T-cell (primary cell): ENCODE data around the gene CCDC120. TPM values are rescaled to one million over a fixed set of nuclear protein-coding genes. Genes with fewer than 3 reads are reported as not detected.

Experiments used
- ATAC-seq, 4 experiments: fragments of 200-7000 bp in 3 of 4; fragments of 150-1000 bp in 1 of 4; cut with Tn5 transposase; replicated peaks in 1 of 4; 1 replicate in 3 of 4; 2 replicates in 1 of 4; pipeline ENCODE4 v1.10.0; 2021; ENCODE audit warnings: moderate library complexity in 3 of 4, mild to moderate bottlenecking in 2 of 4, moderate number of reproducible peaks in 1 of 4
- CTCF ChIA-PET, 2 donors: fragments of 300-600 bp; sonication (Branson Sonifier 250); formaldehyde crosslinking; loops; one replicate each; lab custom pipeline; 2022; ENCODE audit warnings: antibody characterized with exemption in 2 of 2; lab: Charles Lee
- POLR2A ChIA-PET, 2 donors: fragments of 300-600 bp; sonication (Branson Sonifier 250); formaldehyde crosslinking; loops; one replicate each; lab custom pipeline; 2022; ENCODE audit warnings: antibody characterized with exemption in 2 of 2; lab: Charles Lee
- DNase-seq, 35 experiments: peaks; one replicate each; pipeline versions ENCODE4 v3.0.0 to v3.0.0-alpha.2; 2013 to 2023
- H3K27ac ChIP-seq: one replicate; pipeline ENCODE4 v1.5.1; 2013; ENCODE audit warnings: low read length
- H3K27me3 ChIP-seq, 2 experiments: replicated peaks in 1 of 2; 1 replicate in 1 of 2; 2 replicates in 1 of 2; pipeline versions ENCODE4 v1.6.1 to v1.7.0; 2013; ENCODE audit warnings: low read length in 1 of 2, mixed read lengths in 1 of 2; ENCODE audit not compliant: control insufficient read depth in 2 of 2, insufficient read depth in 2 of 2; ENCODE audit errors: extremely low read depth in 1 of 2
- H3K36me3 ChIP-seq, 2 donors: 1 replicate in 1 of 2; 2 replicates in 1 of 2; pipeline versions ENCODE4 v1.6.1 to v1.7.0; 2013; ENCODE audit warnings: low read length in 1 of 2; ENCODE audit not compliant: control insufficient read depth in 2 of 2, insufficient read depth in 1 of 2; ENCODE audit errors: extremely low read depth in 1 of 2
- H3K4me1 ChIP-seq, 2 experiments: 1 replicate in 1 of 2; 2 replicates in 1 of 2; pipeline versions ENCODE4 v1.6.1 to v1.7.0; 2013; ENCODE audit warnings: low read length in 2 of 2, mixed read lengths in 1 of 2; ENCODE audit not compliant: insufficient read depth in 2 of 2, control insufficient read depth in 1 of 2; ENCODE audit errors: extremely low read depth in 1 of 2
- H3K4me3 ChIP-seq, 2 donors: 1 replicate in 1 of 2; 2 replicates in 1 of 2; pipeline versions ENCODE4 v1.5.1 to v1.7.0; 2013; ENCODE audit warnings: mild to moderate bottlenecking in 2 of 2, low read length in 1 of 2, moderate library complexity in 1 of 2; ENCODE audit not compliant: control insufficient read depth in 1 of 2; ENCODE audit errors: extremely low read depth in 1 of 2
- H3K9me3 ChIP-seq: 2 replicates; pipeline ENCODE4 v1.7.0; 2013
- H3K27ac Mint-ChIP-seq, 2 donors: one replicate each; pipeline ENCODE4 v1.8.0; 2020 to 2021; ENCODE audit warnings: mild to moderate bottlenecking in 2 of 2, mixed read lengths in 2 of 2
- H3K27me3 Mint-ChIP-seq, 2 donors: one replicate each; pipeline ENCODE4 v1.8.0; 2021 to 2022; ENCODE audit warnings: mixed read lengths in 2 of 2
- H3K36me3 Mint-ChIP-seq: one replicate; pipeline ENCODE4 v1.8.0; 2021; ENCODE audit warnings: mixed read lengths
- H3K4me1 Mint-ChIP-seq, 3 donors: one replicate each; pipeline ENCODE4 v1.8.0; 2020 to 2022; ENCODE audit warnings: mixed read lengths in 3 of 3, mild to moderate bottlenecking in 1 of 3
- H3K4me3 Mint-ChIP-seq, 3 donors: one replicate each; pipeline ENCODE4 v1.8.0; 2020 to 2022; ENCODE audit warnings: mild to moderate bottlenecking in 3 of 3, mixed read lengths in 3 of 3, moderate library complexity in 3 of 3
- H3K9me3 Mint-ChIP-seq, 3 donors: one replicate each; pipeline ENCODE4 v1.8.0; 2020 to 2022; ENCODE audit warnings: mixed read lengths in 3 of 3
- WGBS: methylation state at CpG from one replicate; pipeline ENCODE4 v1.1.5; 2013; ENCODE audit warnings: missing lambda C conversion rate; ENCODE audit not compliant: insufficient coverage; 5-methylcytosine and 5-hydroxymethylcytosine counted together
- total RNA-seq, 35 experiments: library from RNA in 6 of 35; stranded (reverse) in 6 of 35; fragments of 120-200 nt in 1 of 35; gene quantifications; one replicate each; pipeline versions ENCODE4 v1.2.1 to v1.2.4 and lab custom pipeline; 2013 to 2026

Gene CCDC120
- total RNA-seq, 5 donors from 2014 or later (not counting 1 experiment from before 2014, with no cell fraction given) = 8.5 to 14.9 (median 9.1) TPM

GRCh38 chrX:49079489-49080428 is 21.0 kb downstream of the CCDC120 start, which contains the start of gene WDR45:
WDR45 (minus strand) TSS chrX:49079887; CDS start chrX:49078095, 1,792 bp downstream.
- Mint-ChIP-seq H3K27ac (peak within 1 kb of the TSS; percentile 99 to 100), H3K9me3 (no peaks in the 10 kb centered on the region), H3K4me3 (peak within 1 kb of the TSS; percentile 77 to 98 (median 87)), H3K27me3 (no peaks in the 10 kb centered on the region), H3K36me3 (no peaks in the 10 kb centered on the region), H3K4me1 (peaks cover 9 to 16% (median 15%) of the 10 kb centered on the region in 3 donors)
- ChIA-PET CTCF (interaction anchor here in 1 of 2 donors (1.1 to 1.3 kb wide), 2 partner anchors 111 to 143 kb away, joined by 3 read pairs; no protein-coding TSS in a partner anchor), POLR2A (interaction anchor here (0.5 to 0.7 kb wide), 7 partner anchors 21 to 1556 kb away, joined by 3 to 7 read pairs (median 4); no protein-coding TSS in a partner anchor)
- no peaks in the 10 kb centered on the region for H3K27me3 ChIP-seq
- peak within 1 kb of the TSS; percentile 67 to 78 for H3K4me3 ChIP-seq
- H3K9me3 ChIP-seq = no peaks in the 10 kb centered on the region
- H3K27ac ChIP-seq = peak within 1 kb of the TSS; percentile 96
- peaks cover 0 to 13% of the 10 kb centered on the region in 2 experiments for H3K4me1 ChIP-seq
- peak; percentile 82 to 88 (median 86) for ATAC-seq
- 2% methylated on average over 29 of the region's 55 CpGs for WGBS
- peaks cover 0 to 5% of the 10 kb centered on the region in 2 donors for H3K36me3 ChIP-seq
- peak; percentile 44 to 79 (median 58) for DNase-seq

GRCh38 chrX:49082271-49082871 is 23.6 kb downstream of the CCDC120 start:
- H3K27ac Mint-ChIP-seq = peak overlapping the region in 1 of 2 donors; percentile 60
- Histone ChIP-seq H3K27me3 (no peaks in the 10 kb centered on the region), H3K36me3 (peaks cover 0 to 5% of the 10 kb centered on the region in 2 donors), H3K4me3 (no peak overlapping the region), H3K27ac (no peak overlapping the region), H3K4me1 (peaks cover 0 to 13% of the 10 kb centered on the region in 2 experiments), H3K9me3 (no peaks in the 10 kb centered on the region)
- no peaks in the 10 kb centered on the region for H3K27me3 Mint-ChIP-seq
- WGBS = 60% methylated on average over 1 of the region's 4 CpGs
- H3K36me3 Mint-ChIP-seq = no peaks in the 10 kb centered on the region
- ATAC-seq = no peak
- ChIA-PET POLR2A (interaction anchor here in 1 of 2 donors (0.6 kb wide), 2 partner anchors 34 to 371 kb away, joined by 5 to 9 read pairs; no protein-coding TSS in a partner anchor), CTCF (interaction anchor here in 1 of 2 donors (0.6 kb wide), 1 partner anchor 52 kb away, joined by 3 read pairs; no protein-coding TSS in a partner anchor)
- no peaks in the 10 kb centered on the region for H3K9me3 Mint-ChIP-seq
- H3K4me3 Mint-ChIP-seq = peak overlapping the region in 1 of 3 donors; percentile 25
- H3K4me1 Mint-ChIP-seq = peaks cover 9 to 16% (median 15%) of the 10 kb centered on the region in 3 donors
- no peak for DNase-seq

DNA sequence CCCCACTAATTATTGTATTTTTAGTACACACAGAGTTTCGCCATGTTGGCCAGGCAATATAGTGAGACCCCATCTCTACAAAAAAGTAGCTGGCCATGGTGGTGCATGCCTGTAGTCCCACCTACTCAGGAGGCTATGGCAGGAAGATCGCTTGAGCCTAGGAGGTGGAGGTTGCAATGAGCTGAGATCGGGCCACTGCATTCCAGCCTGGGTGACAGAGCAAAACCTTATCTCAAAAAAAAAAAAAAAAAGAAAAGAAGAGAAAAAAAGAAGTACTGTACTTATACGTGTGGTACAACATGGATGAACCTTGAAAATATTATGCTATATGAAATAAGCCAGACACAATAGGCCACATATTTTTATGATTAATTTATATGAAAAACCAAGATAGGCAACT is 30.8 kb downstream of the CCDC120 start:
- POLR2A ChIA-PET = interaction anchor here in 1 of 2 donors (0.7 kb wide), 1 partner anchor 62 kb away, joined by 4 read pairs; no protein-coding TSS in a partner anchor
- no peaks in the 10 kb centered on the region for H3K27me3 Mint-ChIP-seq
- WGBS = no CpG with 5 or more reads among the region's 4 CpGs

DNA sequence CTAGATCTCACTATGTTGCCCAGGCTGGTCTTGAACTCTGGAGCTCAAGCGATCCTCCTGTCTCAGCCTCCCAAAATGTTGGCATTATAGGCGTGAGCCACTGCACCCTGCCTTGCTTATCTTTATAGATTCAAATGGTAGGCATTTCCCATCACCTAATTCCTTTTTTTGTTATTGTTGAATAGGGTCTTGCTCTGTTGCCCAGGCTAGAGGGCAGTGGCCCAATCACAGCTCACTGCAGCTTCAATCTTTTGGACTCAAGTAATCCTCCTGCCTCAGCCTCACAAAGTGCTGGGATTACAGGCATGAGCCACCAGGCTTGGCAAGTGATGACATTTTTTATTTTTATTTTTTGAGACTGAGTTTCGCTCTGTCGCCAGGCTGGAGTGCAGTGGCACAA is 37.6 kb downstream of the CCDC120 start:
- Mint-ChIP-seq H3K36me3 (no peaks in the 10 kb centered on the region), H3K27ac (no peak overlapping the region), H3K9me3 (no peaks in the 10 kb centered on the region), H3K4me1 (peaks cover 0 to 8% (median 0%) of the 10 kb centered on the region in 3 donors), H3K27me3 (peaks cover 0 to 4% of the 10 kb centered on the region in 2 donors), H3K4me3 (no peak overlapping the region)
- H3K27me3 ChIP-seq = no peaks in the 10 kb centered on the region
- H3K27ac ChIP-seq = no peak overlapping the region
- DNase-seq (no peak), ATAC-seq (no peak)
- ChIA-PET CTCF (interaction anchor here in 1 of 2 donors (0.6 to 0.7 kb wide), 2 partner anchors 8 to 94 kb away, joined by 4 to 7 read pairs; partner anchors contain the start of gene GRIPAP1), POLR2A (interaction anchor here in 1 of 2 donors (0.6 kb wide), 1 partner anchor 1955 kb away, joined by 8 read pairs; no protein-coding TSS in a partner anchor)
- peaks cover 0 to 11% of the 10 kb centered on the region in 2 experiments for H3K4me1 ChIP-seq
- H3K36me3 ChIP-seq = no peaks in the 10 kb centered on the region
- H3K9me3 ChIP-seq = no peaks in the 10 kb centered on the region
- no peak overlapping the region for H3K4me3 ChIP-seq
- 100% methylated on average over 3 of the region's 4 CpGs for WGBS

More for the DNA sequence above, 30.8 kb downstream of the CCDC120 start:
- H3K27ac ChIP-seq = no peak overlapping the region
- no peak for ATAC-seq
- no peak overlapping the region for H3K27ac Mint-ChIP-seq
- H3K9me3 ChIP-seq = no peaks in the 10 kb centered on the region
- no peak for DNase-seq
- no peaks in the 10 kb centered on the region for H3K9me3 Mint-ChIP-seq
- H3K4me3 Mint-ChIP-seq = no peak overlapping the region
- no peaks in the 10 kb centered on the region for H3K36me3 Mint-ChIP-seq
- no peaks in the 10 kb centered on the region for H3K36me3 ChIP-seq
- H3K4me1 Mint-ChIP-seq = no peaks in the 10 kb centered on the region
- H3K4me1 ChIP-seq = no peaks in the 10 kb centered on the region
- H3K27me3 ChIP-seq = no peaks in the 10 kb centered on the region
- CTCF ChIA-PET = interaction anchor here in 1 of 2 donors (0.6 kb wide), 1 partner anchor 40 kb away, joined by 4 read pairs; no protein-coding TSS in a partner anchor
- H3K4me3 ChIP-seq = no peak overlapping the region

GRCh38 chrX:49100704-49101628 is 42.2 kb downstream of the CCDC120 start:
- Histone ChIP-seq H3K9me3 (no peaks in the 10 kb centered on the region), H3K27ac (peak overlapping the region; percentile 73), H3K27me3 (no peaks in the 10 kb centered on the region), H3K4me1 (peaks cover 0 to 17% of the 10 kb centered on the region in 2 experiments), H3K4me3 (peak overlapping the region; percentile 52 to 65), H3K36me3 (no peaks in the 10 kb centered on the region)
- ChIA-PET CTCF (interaction anchor here in 1 of 2 donors (0.6 to 0.7 kb wide), 2 partner anchors 1018 to 1733 kb away, joined by 3 to 4 read pairs; no protein-coding TSS in a partner anchor), POLR2A (interaction anchor here in 1 of 2 donors (0.7 kb wide), 1 partner anchor 22 kb away, joined by 7 read pairs; no protein-coding TSS in a partner anchor)
- peak overlapping the region; percentile 77 to 87 (median 85) for H3K4me3 Mint-ChIP-seq
- DNase-seq = peak; percentile 72 to 93 (median 84)
- H3K36me3 Mint-ChIP-seq = no peaks in the 10 kb centered on the region
- peak; percentile 92 to 95 (median 94) for ATAC-seq
- WGBS = 0% methylated on average over 36 of the region's 74 CpGs
- H3K4me1 Mint-ChIP-seq = peaks cover 0 to 8% (median 0%) of the 10 kb centered on the region in 3 donors
- H3K27me3 Mint-ChIP-seq = peaks cover 0 to 4% of the 10 kb centered on the region in 2 donors
- peak overlapping the region; percentile 88 to 93 for H3K27ac Mint-ChIP-seq
- no peaks in the 10 kb centered on the region for H3K9me3 Mint-ChIP-seq
